Dermis blood vessel endothelial cell (primary cell): ENCODE measurements around the gene SRSF9. TPM values are rescaled to one million over a fixed set of nuclear protein-coding genes. Genes with fewer than 3 reads are reported as not detected.
"Not testable (repeated sequence)": the region's sequence is repeated elsewhere in the genome, so short reads cannot be mapped to it uniquely, and the experiment has no call there.

Experiments
- DNase-seq: peaks from one replicate; pipeline ENCODE4 v3.0.0; 2010
- total RNA-seq: library from RNA; depleted of rRNA; stranded (reverse); fragments of >200 nt; gene quantifications from 2 replicates; pipeline ENCODE4 v1.2.3, GENCODE V29; 2014

The SRSF9 gene
- total RNA-seq, 1 donor from 2014 or later: 208 TPM

DNA sequence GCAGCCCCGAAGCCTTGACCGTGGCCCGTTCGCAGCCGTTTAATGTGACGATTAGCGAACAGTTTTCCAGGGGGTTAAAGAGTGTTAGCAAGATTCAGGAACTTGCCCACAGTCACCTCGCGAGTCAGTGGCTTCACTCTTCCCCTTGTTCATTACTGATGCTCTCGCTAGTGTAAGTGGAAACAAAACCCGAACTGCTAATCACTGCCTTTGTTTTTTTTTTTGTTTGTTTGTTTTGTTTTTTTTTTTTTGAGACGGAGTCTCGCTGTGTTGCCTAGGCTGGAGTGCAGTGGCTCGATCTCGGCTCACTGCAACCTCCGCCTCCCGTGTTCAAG is 22.7 kb downstream of the SRSF9 start:
- DNase-seq: not testable (repeated sequence)

DNA sequence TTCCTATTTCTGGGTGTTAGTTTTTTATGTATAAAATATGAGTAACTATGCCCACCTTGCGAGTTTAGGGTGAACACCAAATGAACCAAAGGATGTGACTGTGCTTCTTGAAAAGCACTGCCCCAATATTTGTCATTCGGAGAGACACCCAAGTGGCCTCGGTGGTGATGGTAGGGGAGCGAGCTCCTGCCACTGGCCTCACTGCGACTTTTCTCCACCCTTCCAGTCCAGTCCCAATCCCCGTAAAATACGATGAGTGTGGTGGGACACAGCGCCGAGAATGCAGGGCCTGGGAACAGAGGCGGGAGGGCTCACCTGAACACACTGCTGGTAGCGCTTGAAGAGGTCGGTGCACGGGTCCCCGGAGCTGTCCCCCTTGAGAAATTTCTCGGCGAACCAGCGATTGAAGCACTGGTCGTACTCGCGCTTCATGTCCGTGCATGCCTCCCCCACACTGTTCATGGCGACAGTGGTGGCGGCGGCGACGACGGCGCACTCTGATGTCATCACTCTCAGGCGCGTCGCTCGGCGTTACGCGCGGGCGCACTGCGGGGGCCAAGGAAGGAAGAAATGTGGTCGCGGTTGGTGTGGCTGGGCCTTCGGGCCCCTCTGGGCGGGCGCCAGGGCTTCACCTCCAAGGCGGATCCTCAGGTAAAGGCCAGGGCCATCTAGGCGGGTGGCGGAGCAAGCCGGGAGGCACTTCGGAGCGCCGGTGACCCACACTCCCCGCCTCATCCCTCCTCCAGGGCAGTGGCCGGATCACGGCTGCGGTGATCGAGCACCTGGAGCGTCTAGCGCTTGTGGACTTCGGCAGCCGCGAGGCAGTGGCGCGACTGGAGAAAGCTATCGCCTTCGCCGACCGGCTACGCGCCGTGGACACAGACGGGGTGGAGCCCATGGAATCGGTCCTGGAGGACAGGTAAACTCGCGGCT is 23.4 kb downstream of the SRSF9 start, which contains the start of the genes GATC and TRIAP1:
TSS of gene GATC (plus strand) at position 534 of the 933 bp plus-strand sequence. CDS start at position 571, 37 bp downstream.
TSS of gene TRIAP1 (minus strand) at position 474 of the 933 bp plus-strand sequence. CDS start at position 462, 12 bp downstream.
- peak; percentile 91 for DNase-seq

DNA sequence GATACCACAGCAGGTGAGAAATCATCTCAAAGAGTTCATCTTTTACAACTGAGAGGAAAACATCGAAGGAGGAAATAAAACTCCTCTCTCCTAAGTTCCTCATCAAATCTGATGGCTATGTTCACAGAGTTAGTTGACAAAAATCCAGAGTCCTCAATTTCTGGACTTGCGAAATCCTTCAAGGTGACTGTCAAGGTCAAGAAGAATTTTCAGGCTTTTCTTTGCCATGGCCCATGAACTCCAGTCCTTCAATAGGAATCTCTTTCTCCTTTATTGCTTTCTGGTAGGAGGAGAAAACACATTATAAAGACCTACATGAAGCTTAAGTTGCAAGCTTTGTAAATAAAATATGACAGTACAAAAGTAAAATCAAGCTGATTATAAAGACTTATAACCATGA is 24.9 kb downstream of the SRSF9 start:
- DNase-seq: no peak

DNA sequence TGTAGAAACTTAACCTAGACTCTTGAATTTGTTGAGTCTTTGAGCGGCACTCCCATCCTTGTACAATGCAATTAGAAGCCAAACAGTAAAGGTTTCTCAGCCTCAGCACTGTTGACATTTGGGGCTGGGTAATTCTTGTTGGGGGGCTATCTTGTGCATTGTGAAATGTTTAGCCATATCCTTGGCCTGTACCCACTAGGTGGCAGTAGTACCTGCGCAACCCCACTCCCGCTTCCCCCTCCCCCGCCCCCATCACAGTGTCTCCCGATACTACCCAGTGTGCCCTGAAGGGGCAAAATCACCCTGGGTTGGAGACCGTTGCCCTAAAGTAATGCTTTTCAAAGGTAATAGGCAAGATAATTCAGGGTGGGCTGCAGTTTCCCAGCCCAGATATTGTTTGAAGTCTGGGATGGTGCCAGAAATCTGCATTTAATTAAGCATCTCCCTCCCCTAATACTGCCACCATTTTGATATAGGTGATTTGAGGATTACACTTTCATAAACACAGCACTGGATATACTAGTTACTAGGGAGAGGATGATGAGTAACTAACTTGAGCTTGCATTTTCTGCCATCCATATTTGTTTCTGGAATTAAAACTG is 29.8 kb downstream of the SRSF9 start:
- DNase-seq: peak; percentile 86

DNA sequence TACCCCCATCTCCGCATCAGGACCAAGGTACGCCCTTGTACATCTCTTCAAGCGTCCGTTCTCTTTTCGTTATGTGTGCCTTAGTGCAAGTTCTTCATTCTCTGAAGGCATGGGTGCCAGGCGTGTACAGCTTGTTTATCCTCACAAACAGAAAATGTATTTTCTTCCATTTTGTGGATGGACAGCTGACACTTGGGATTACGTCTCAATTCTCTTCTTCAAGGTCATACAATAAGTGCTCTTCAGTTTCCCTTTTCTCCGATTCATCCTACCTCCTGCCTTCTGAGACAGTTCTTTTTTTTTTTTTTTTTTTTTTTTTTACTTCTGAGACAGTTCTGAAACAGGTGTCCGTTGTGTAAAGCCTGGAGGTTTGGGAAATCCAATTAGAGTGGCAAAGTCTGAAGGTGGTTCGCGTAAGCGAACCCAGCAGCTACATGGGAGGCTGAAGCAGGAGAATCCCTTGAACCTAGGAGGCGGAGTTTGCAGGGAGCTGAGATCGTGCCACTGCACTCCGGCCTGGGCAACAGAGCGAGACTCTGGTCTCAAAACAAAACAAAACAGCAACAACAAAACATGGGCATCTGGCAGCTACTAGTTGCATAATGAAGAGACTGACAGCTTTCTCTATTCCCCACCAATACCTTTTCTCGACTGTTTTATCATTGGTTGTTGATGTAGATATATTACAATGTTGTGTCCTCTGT is 30.9 kb downstream of the SRSF9 start:
- peak; percentile 18 for DNase-seq

DNA sequence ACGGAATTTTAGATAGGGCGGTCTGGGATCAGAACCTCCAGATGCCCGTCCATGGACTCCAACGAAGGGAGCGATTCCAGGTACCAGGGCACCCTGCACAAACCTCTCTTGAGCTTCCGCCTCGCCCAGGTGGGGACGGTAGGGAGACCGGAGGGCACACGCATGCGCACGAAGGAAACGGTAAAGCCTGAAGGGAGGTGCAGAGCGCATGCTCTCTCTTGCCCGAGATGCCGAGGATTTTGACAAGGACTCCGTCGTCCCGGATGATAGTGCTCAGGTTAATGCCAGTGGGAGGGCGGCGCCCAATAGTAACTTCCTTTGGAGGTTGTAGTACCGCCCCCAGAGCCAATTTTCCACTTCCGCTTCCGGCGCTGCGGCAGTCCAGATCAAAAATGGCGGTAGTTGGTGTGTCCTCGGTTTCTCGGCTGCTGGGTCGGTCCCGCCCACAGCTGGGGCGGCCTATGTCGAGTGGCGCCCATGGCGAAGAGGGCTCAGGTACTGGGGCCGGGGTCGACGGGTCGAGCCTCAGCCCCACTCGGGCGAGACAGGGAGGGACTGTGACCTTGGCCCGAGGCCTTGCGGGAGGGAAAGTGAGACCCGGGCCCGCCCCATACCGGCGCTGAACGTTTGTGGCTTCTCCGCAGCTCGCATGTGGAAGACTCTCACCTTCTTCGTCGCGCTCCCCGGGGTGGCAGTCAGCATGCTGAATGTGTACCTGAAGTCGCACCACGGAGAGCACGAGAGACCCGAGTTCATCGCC is 31.6 kb downstream of the SRSF9 start, which contains the start of gene COX6A1:
TSS of gene COX6A1 (plus strand) at position 379 of the 760 bp plus-strand sequence. CDS start at position 393, 14 bp downstream.
- DNase-seq: peak; percentile 95

DNA sequence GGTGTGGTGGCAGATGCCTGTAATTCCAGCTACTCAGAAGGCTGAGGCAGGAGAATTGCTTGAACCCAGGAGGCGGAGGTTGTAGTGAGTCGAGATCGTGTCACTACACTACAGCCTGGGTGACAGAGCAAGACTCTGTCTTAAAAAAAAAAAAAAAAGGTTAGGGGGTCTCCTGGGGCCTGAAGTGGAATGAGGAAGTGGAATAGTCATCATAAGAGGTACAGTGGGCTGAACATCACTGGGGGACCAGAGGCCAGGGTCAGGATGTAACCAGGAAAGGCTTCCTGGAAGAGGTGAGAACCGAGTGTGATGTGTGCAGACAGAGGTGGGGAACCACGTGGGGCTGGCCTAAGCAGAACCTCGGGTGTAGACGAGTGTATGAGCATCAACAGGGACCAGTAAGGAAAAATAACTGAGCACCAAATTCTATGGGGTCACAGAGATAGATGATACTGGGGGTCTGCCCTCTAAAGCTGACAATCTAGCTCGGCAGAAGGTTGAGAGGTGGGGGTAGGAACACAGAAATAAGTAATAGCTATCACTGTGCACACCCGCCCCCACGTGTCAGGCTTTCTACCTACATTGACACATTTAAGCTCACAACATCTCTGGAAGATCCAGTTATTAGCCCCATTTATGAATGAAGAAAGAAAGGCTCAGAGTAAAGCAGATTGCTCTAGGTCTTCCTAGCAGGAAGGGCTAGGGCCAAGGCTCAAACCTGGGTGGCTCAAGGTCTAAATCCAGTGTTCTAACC is 36.6 kb downstream of the SRSF9 start:
- DNase-seq: no peak

DNA sequence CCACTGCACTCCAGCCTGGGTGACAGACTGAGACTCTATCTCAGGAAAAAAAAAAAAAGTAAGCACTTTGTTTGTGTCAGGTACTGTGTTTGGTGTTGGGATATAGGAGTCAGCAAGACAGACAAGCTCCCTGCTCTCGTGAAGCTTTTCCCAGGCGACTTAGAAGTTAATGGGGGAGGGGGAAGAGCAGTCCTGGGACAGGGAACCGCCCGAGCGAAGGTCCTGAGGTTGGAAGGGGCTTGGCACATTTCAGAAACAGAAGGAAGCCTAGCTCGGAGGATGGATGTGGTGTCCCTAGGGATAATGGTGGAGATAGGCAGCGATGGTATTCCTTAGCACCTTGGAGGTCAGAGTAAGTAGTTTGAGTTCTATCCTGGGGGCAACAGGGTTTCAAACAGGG is 40.2 kb downstream of the SRSF9 start:
- no peak for DNase-seq

DNA sequence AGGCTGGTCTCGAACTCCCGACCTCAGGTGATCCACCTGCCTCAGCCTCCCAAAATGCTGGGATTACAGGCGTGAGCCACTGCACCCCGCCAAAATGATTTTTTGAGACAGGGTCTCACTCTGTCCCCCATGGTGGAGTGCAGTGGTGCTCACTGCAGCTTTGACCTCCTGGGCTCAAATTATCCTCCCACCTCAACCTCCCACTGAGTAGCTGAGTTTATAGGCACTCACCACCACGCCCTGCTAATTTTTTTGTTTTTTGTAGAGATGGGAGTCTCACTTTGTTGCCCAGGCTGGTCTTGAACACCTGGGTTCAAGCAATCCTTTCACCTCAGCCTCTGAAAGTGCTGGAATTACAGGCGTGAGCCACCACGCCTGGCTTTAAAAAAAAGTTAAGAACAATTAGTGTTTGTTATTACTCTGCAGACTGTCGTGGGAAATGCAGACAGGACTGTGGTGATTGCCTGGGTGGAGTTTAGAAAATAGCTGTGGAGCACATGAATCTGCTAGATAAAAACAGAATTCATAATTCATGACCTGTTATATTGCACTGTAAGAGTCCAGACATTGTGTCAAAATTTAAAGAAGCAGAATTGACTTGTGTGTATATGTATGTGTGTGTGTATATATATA is 40.8 kb downstream of the SRSF9 start:
- DNase-seq: no peak

DNA sequence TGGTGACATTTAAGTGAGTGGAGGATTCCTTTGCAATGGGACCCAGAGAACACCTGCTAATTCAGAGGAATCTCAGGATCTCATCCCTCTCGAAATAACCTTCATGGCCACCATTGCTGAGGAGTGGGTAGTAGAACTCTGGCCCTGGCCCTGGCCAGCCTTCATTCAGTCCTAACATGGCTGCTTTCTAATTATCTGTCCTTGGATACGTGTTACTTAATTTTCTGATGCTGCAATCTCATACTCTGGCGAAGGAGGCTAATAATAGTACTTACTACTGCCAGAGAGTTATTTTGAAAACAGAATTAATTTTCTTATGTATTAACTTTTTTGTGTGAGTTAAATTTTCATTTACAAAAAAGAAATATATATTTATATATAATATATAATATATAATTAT is 43.8 kb downstream of the SRSF9 start:
- no peak for DNase-seq

DNA sequence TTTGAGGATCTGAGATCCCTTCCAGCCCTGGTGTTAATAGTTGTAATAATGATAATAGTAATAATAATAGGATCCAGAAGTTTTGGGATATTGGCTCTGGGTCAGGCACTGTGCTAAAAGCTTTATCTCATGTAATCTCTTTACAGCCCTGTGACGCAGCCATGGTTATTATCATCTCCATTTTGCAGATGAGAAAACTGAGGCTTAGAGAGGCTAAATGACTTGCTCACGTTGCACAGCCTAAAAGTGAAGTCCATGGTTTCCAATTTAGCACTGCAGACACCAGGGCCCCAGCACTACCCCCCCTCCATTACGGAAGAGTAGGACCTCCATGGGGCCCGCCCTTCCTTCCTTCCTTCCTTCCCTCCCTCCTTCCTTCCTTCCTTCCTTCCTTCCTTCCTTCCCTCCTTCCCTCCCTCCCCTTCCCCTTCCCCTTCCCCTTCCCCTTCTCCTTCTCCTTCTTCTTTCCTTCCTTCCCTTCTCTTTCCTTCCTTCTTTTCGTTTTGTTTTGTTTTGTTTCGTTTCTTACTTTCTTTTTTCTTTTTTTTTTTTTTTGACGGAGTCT is 46.6 kb downstream of the SRSF9 start:
- no peak for DNase-seq

DNA sequence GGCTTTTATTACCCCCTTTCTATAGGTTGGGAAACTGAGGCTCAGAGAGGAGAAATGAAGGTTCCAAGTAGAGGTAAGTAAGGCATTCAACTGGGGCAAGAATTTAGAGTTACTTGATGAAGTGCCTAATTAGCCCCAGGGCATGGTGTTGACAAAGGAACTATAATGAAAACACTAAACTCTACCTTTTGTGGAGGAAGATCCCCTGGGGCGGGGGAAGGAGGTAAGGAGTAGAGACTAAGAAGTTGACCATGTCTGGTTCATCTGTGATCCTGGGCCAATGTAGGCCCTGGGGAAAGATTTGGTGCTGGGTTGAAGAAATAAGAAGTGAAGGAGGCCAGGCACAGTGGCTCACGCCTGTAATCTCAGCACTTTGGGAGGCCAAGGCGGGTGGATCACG is 47.8 kb downstream of the SRSF9 start:
- DNase-seq: no peak

DNA sequence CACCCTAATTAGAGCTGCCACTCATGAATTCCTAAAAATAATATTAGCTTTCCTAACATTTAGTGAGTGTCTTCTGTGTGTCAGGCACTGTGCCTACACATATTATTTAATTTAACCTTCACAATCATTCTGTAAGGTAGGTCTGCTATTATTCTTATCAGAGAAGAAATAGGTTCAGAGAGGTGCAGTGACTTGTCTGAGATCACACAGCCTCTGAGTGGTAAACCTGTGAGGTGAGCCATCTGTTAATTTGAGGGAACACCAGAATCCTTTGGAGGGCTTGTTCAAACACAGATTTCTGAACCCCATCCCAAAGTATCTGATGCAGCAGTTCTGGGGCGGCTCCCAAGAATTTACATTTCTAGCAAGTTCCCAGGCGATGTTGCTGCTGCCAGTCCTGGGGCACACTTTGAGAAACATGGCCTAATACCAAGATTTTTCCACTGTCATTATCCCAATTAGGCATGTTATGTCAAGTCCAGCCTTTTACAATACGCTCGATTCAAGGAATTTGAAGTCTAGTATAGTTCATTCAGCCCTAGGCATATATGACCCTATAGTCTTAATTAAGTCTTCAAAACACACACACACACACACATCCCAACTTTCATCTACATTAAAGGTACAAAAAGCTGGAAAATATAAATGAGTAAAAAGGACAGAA is 51.5 kb downstream of the SRSF9 start:
- no peak for DNase-seq

DNA sequence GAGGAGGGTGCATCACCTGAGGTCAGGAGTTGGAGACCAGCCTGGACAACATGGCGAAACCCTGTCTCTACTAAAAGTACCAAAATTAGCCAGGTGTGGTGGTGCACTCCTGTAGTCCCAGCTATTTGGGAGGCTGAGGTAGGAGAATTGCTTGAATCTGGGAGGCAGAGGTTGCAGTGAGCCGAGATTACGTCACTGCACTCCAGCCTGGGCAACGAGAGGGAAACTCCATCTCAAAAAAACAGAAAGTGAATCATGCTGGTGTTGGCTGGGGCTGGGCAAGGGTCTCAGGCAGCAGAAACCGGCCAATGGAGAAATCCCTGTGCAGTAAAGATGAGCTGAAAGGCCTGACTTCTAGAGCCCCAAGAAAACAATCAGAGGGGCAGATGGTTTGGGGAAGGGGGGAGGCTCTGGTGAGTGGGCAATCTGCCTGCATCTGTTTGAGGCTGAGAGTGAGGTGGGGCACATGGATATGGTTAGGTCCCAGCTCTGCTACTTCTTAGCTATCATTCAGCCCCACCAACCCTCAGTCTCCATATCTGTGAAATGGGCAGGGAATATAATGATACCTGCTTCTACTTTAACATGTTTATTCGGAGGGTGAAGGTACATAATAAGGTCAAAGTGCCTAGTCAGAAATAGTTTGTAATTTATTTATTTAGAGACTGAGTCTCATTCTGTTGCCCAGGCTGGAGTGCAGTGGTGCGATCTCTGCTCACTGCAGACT is 52.9 kb downstream of the SRSF9 start:
- no peak for DNase-seq

DNA sequence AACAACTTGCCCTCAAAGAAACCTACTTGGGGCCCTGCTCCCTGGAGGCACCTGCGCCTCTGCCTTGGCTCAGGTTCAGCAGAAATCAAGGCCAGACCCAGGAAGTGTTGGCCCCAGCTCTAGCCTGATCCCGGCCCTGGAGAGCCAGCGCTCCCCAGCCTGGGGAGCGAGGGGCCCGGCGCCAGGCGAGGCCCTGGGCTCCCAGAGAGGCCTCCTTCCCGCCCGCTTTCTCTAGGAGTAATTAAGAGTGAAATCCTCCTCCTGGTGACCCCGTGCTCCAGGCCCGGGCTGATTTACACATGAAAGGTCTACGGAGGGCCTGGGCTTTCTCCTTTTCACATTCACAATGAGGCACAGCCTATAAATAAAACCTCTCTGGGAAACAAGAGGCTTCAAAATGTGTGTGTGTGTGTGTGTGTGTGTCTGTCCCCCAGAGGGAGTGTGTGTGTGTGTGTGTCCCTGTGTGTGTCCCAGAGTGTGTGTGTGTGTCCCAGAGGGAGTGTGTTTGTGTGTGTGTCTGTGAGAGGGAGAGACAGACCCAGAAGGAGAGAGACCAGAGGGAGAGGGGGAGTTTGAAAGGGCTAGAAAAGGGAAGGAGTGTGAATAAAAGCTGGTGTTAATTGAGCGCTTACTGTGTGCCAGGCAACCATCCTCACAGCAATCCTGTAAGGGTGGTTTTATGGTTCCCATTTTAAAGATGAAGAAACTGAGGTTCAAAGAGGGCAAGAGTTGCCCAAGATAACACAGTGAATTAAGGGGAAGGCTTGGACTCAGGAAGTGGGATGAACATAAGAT is 55.5 kb downstream of the SRSF9 start:
- no peak for DNase-seq

DNA sequence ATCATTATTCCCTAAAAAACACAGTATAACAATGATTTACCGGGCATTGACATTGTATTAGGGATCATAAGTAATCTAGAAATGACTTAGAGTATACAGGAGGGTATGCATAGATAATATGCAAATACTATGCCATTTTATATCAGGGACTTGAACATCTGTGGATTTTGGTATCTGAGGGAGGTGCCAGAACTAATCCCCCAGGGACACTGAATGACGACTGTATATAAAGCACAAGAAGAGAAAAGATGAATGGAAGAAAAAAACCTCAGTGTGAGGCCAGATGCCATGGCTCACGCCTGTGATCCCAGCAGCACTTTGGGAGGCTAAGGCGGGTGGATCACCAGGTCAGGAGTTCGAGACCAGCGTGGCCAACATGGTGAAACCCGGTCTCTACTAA is 57.1 kb downstream of the SRSF9 start:
- DNase-seq: no peak
